ENCODE data around the gene LAMP5. TPM values are rescaled to one million over a fixed set of nuclear protein-coding genes. Genes with fewer than 3 reads are reported as not detected.

Gene LAMP5
- total RNA-seq, 4 donors from 2014 or later = not detected

DNA sequence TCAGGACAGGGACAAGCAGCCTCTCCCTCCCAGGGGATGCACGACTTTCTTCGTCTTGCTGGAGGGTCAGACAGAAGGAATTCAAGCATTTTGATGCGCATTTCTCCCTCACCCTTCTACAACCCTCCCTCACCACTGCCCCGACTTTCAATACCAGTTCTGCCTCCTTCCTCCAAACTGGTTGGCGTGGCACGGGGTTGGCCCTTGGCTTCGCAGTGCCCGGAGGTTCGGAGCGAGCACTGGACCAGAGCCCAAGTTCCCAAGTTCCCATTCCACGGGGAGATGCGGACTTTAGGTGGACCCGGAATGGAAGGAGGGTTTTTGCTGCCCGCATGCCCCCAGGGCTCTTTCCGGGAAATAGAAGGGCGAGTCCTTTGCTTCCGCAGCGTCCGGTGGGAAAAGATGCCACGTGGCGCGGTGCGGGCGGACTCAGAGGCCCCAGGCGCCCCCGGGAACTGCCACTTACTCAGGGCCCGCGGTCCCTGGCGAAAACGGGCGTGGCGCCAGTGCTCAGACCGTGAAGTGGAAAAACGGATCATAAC lies 8.0 kb upstream of the LAMP5 start:
- no peak for DNase-seq
- TF ChIP-seq POLR2A (IDR thresholded peaks at IDR 0.05) = no peak
- TF ChIP-seq, protein P1, sequence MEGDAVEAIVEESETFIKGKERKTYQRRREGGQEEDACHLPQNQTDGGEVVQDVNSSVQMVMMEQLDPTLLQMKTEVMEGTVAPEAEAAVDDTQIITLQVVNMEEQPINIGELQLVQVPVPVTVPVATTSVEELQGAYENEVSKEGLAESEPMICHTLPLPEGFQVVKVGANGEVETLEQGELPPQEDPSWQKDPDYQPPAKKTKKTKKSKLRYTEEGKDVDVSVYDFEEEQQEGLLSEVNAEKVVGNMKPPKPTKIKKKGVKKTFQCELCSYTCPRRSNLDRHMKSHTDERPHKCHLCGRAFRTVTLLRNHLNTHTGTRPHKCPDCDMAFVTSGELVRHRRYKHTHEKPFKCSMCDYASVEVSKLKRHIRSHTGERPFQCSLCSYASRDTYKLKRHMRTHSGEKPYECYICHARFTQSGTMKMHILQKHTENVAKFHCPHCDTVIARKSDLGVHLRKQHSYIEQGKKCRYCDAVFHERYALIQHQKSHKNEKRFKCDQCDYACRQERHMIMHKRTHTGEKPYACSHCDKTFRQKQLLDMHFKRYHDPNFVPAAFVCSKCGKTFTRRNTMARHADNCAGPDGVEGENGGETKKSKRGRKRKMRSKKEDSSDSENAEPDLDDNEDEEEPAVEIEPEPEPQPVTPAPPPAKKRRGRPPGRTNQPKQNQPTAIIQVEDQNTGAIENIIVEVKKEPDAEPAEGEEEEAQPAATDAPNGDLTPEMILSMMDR (IDR thresholded peaks at IDR 0.05) = no peak
- peaks cover 0 to 27% (median 5%) of the 10 kb centered on the region in 3 donors for H3K4me1 ChIP-seq
- peaks cover 0 to 68% (median 9%) of the 10 kb centered on the region in 4 donors for H3K27me3 ChIP-seq
- H3K9me3 ChIP-seq = no peaks in the 10 kb centered on the region
- H3K4me3 ChIP-seq = peak overlapping the region in 2 of 4 donors; percentile 5 to 37
- H3K36me3 ChIP-seq = no peaks in the 10 kb centered on the region
- intact Hi-C loops (cut with DNase I) = no loop called here
- WGBS, 2 donors = 21 to 28% methylated on average over 20 to 22 of the region's 34 CpGs
- no peak overlapping the region for H3K27ac ChIP-seq

DNA sequence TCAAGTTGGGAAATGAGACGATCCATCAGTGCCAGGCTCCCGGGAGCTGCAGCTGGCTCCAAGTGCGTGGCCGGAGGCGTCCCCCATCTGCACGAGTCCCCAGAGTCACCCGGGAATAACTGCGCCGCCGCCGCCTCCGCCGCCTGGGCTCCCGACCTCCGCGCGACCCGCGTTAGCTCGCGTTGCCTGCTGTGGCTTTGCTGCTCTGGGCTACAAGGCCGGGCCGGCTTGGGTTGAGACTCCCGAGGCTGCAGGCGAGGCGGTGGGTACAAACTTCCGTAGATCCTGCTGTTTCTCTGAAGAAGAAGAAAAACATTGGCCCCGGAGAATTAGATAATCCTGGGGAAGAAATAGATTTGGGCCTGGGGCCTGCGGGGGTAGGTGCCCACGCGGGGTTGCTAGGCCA lies 7.4 kb upstream of the LAMP5 start:
- WGBS, 2 donors = 13 to 25% methylated on average over 4 to 5 of the region's 31 CpGs
- no peak for DNase-seq
- no peaks in the 10 kb centered on the region for H3K36me3 ChIP-seq
- TF ChIP-seq POLR2A (IDR thresholded peaks at IDR 0.05) = no peak
- TF ChIP-seq, protein P1 (IDR thresholded peaks at IDR 0.05) = no peak
- peaks cover 0 to 27% (median 5%) of the 10 kb centered on the region in 3 donors for H3K4me1 ChIP-seq
- peak overlapping the region in 2 of 4 donors; percentile 5 to 37 for H3K4me3 ChIP-seq
- no peaks in the 10 kb centered on the region for H3K9me3 ChIP-seq
- no peak overlapping the region for H3K27ac ChIP-seq
- intact Hi-C loops (cut with DNase I) = no loop called here
- peaks cover 0 to 74% (median 9%) of the 10 kb centered on the region in 4 donors for H3K27me3 ChIP-seq

DNA sequence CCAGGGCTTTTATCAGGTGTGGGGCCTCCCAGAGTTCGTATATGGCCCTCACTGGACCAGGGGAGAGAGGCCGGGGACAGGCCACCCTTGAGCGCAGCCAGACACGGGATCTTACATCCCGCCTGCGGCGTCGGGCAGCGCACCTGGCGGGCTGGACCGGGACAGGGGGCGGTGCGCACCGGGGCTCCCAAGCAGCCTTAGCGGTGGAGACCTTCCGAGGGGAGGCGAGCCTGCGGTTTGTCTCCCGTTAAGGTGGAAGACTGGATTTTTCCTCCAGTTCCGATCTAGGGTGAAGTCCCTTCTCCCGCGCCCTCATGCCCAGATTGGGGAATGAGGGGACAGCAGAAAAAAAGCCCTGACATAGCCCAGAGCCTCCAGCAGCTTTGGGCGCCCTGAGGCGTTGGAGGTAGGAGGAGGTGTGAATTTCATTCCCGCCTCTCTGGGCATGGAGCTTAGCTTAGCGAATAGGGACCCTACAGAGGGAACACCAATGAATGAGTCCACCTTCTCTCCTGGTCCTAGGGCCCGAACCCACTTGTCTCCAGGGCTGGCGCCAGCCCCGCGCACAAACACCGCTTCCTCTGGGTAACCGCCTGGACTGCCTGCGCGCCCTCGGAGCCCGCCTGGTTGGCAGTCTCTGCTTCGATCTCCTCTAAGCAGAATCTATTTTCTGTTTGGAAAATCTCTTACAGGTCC lies 6.7 kb upstream of the LAMP5 start:
- 0 to 10% methylated on average over 1 to 17 of the region's 37 CpGs for WGBS, 2 donors
- Histone ChIP-seq H3K27me3 (peaks cover 0 to 78% (median 9%) of the 10 kb centered on the region in 4 donors), H3K9me3 (no peaks in the 10 kb centered on the region), H3K36me3 (no peaks in the 10 kb centered on the region), H3K4me3 (no peak overlapping the region), H3K4me1 (peaks cover 0 to 27% (median 5%) of the 10 kb centered on the region in 3 donors), H3K27ac (no peak overlapping the region)
- DNase-seq = no peak
- intact Hi-C loops (cut with DNase I) = no loop called here
- TF ChIP-seq, protein P1 (IDR thresholded peaks at IDR 0.05) = no peak
- no peak for TF ChIP-seq POLR2A (IDR thresholded peaks at IDR 0.05)

DNA sequence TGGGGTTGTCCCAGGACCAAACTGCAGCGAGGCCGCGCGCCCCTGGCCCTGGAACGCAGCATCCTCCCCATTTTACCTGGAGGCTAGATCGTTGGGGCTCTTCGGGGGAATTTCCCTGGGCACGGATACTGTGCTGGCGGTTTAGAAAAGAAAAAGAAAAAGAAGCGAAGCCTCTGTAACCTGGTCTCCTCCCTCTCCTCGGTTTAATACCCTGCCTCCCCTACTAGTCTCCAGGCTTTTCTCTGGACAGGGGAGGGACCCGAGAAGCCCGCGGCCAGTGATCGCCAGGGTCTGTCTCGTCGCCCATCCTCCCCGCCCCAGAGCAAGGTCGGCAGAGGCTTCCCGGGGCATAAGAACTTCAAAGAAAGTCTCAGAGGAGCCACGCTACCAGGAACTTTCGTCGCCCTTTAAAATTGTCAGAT lies 6.1 kb upstream of the LAMP5 start:
- intact Hi-C loops (cut with DNase I) = no loop called here

More for the DNA sequence above, 6.1 kb upstream of the LAMP5 start:
- DNase-seq = no peak
- 7 to 8% methylated on average over 5 to 6 of the region's 23 CpGs for WGBS, 2 donors
- Histone ChIP-seq H3K4me3 (no peak overlapping the region), H3K27me3 (peaks cover 0 to 83% (median 9%) of the 10 kb centered on the region in 4 donors), H3K27ac (no peak overlapping the region), H3K9me3 (no peaks in the 10 kb centered on the region), H3K4me1 (peaks cover 0 to 27% (median 5%) of the 10 kb centered on the region in 3 donors), H3K36me3 (no peaks in the 10 kb centered on the region)
- TF ChIP-seq, protein P1 (IDR thresholded peaks at IDR 0.05) = no peak
- TF ChIP-seq POLR2A (IDR thresholded peaks at IDR 0.05) = no peak

All from esophagus squamous epithelium (tissue), 5 donors.